IMR-90 (cell line): Measurements from ENCODE around the gene BTNL3. TPM values are rescaled to one million over a fixed set of nuclear protein-coding genes. Genes with fewer than 3 reads are reported as not detected.

Source experiments
- ATAC-seq: fragments of 200-7000 bp; cut with Tn5 transposase; 2 replicates; pipeline ENCODE4 v1.9.1; 2020; ENCODE audit warnings: low read depth, mild to moderate bottlenecking, moderate library complexity
- BruUV-seq: library from RNA; stranded (reverse); fragments of 400-500 nt; replicated peaks from 2 replicates; lab custom pipeline; 2021; lab: Mats Ljungman, UMichigan
- CTCF ChIA-PET: fragments of 300-600 bp; formaldehyde crosslinking; extraction: SDS; loops from one replicate; lab custom pipeline; 2021; ENCODE audit warnings: antibody characterized with exemption; lab: Yijun Ruan, JAX
- POLR2A ChIA-PET: fragments of 300-600 bp; sonication (Branson Sonifier 250); formaldehyde crosslinking; loops from one replicate; lab custom pipeline; 2022; ENCODE audit warnings: antibody characterized with exemption; ENCODE audit not compliant: unreplicated experiment; lab: Charles Lee
- DNase-seq: peaks from one replicate; pipeline ENCODE4 v3.0.0; 2013
- H2AFZ ChIP-seq: replicated peaks from 2 replicates; pipeline ENCODE3; 2013; ENCODE audit warnings: low read length, mild to moderate bottlenecking; ENCODE audit not compliant: poor library complexity
- H2AK5ac ChIP-seq: 2 replicates; pipeline ENCODE4 v1.6.1; 2013; ENCODE audit warnings: low read depth, low read length, inconsistent platforms
- H2AK9ac ChIP-seq: replicated peaks from 2 replicates; pipeline ENCODE3; 2013; ENCODE audit warnings: mild to moderate bottlenecking, low read depth, low read length, moderate library complexity; ENCODE audit not compliant: poor library complexity
- H2BK120ac ChIP-seq: 2 replicates; pipeline ENCODE4 v1.6.1; 2013; ENCODE audit warnings: low read depth, low read length, inconsistent platforms
- H2BK15ac ChIP-seq: 3 replicates; pipeline ENCODE4 v1.6.1; 2013; ENCODE audit warnings: low read depth, low read length, inconsistent platforms
- H2BK20ac ChIP-seq: 2 replicates; pipeline ENCODE4 v1.6.1; 2013; ENCODE audit warnings: low read depth, mild to moderate bottlenecking, inconsistent platforms, low read length, moderate library complexity
- H2BK5ac ChIP-seq: 2 replicates; pipeline ENCODE4 v1.6.1; 2013; ENCODE audit warnings: mild to moderate bottlenecking, low read depth, low read length, inconsistent platforms; ENCODE audit not compliant: poor library complexity, severe bottlenecking
- H3K14ac ChIP-seq: replicated peaks from 2 replicates; pipeline ENCODE4 v1.6.1; 2013; ENCODE audit warnings: low read depth, low read length, inconsistent platforms
- H3K18ac ChIP-seq: 2 replicates; pipeline ENCODE4 v1.6.1; 2013; ENCODE audit warnings: low read depth, low read length, control low read depth
- H3K23ac ChIP-seq: 2 replicates; pipeline ENCODE4 v1.6.1; 2013; ENCODE audit warnings: low read depth, low read length, inconsistent platforms
- H3K27ac ChIP-seq: 2 replicates; pipeline ENCODE4 v1.5.1; 2013; ENCODE audit warnings: mild to moderate bottlenecking, control low read depth, low read length; ENCODE audit not compliant: insufficient read depth
- H3K27me3 ChIP-seq: 2 replicates; pipeline ENCODE4 v1.6.1; 2013; ENCODE audit warnings: low read length; ENCODE audit not compliant: control insufficient read depth, insufficient read depth
- H3K36me3 ChIP-seq: 2 replicates; pipeline ENCODE4 v1.6.1; 2013; ENCODE audit warnings: low read length, mixed read lengths; ENCODE audit not compliant: control insufficient read depth, insufficient read depth
- H3K4ac ChIP-seq: 2 replicates; pipeline ENCODE4 v1.6.1; 2013; ENCODE audit warnings: low read depth, low read length, inconsistent platforms
- H3K4me1 ChIP-seq: 2 replicates; pipeline ENCODE4 v1.6.1; 2013; ENCODE audit warnings: low read length, mixed read lengths; ENCODE audit not compliant: control insufficient read depth, insufficient read depth
- H3K4me2 ChIP-seq: 2 replicates; pipeline ENCODE4 v1.6.1; 2013; ENCODE audit warnings: low read depth, mild to moderate bottlenecking, control low read depth, low read length, moderate library complexity
- H3K4me3 ChIP-seq: 2 replicates; pipeline ENCODE4 v1.5.1; 2013; ENCODE audit warnings: low read depth, mild to moderate bottlenecking, control low read depth, low read length, moderate library complexity; ENCODE audit not compliant: insufficient read depth
- H3K56ac ChIP-seq: 2 replicates; pipeline ENCODE4 v1.6.1; 2013; ENCODE audit warnings: low read length, inconsistent platforms; ENCODE audit not compliant: insufficient read depth; ENCODE audit errors: extremely low read depth
- H3K79me1 ChIP-seq, 2 experiments: 2 replicates each; pipeline ENCODE4 v1.6.1; 2013; ENCODE audit warnings: low read length in 2 of 2, inconsistent platforms in 1 of 2, low read depth in 1 of 2
- H3K9ac ChIP-seq: 2 replicates; pipeline ENCODE4 v1.6.1; 2013; ENCODE audit warnings: low read depth, low read length, control low read depth
- H3K9me1 ChIP-seq: 2 replicates; pipeline ENCODE4 v1.6.1; 2013; ENCODE audit warnings: low read length, inconsistent platforms; ENCODE audit not compliant: insufficient read depth
- H3K9me3 ChIP-seq: 2 replicates; pipeline ENCODE4 v1.6.1; 2013; ENCODE audit warnings: low read length; ENCODE audit not compliant: control insufficient read depth, insufficient read depth
- H4K20me1 ChIP-seq: 2 replicates; pipeline ENCODE4 v1.6.1; 2013; ENCODE audit warnings: low read length, inconsistent platforms; ENCODE audit not compliant: insufficient read depth
- H4K5ac ChIP-seq: 2 replicates; pipeline ENCODE4 v1.6.1; 2013; ENCODE audit warnings: mild to moderate bottlenecking, low read depth, low read length, control low read depth
- H4K8ac ChIP-seq, 2 experiments: 2 replicates each; pipeline ENCODE4 v1.6.1; 2013; ENCODE audit warnings: low read depth in 2 of 2, low read length in 2 of 2, control low read depth in 1 of 2, inconsistent platforms in 1 of 2
- H4K91ac ChIP-seq: 2 replicates; pipeline ENCODE4 v1.6.1; 2013; ENCODE audit warnings: low read depth, low read length, inconsistent platforms; ENCODE audit not compliant: insufficient read depth
- BHLHE40 ChIP-seq: fragments of 150-350 bp; IDR thresholded peaks from 2 replicates; pipeline ENCODE4 v1.6.1; 2016; ENCODE audit warnings: mild to moderate bottlenecking, low read depth, low read length
- CEBPB ChIP-seq: IDR thresholded peaks from 2 replicates; pipeline ENCODE4 v1.6.1; 2012; ENCODE audit warnings: low read depth, low read length, improper control_type of control experiment
- FOS ChIP-seq: fragments of 150-350 bp; IDR thresholded peaks from 2 replicates; pipeline ENCODE4 v1.6.1; 2016; ENCODE audit warnings: low read depth, low read length
- MAZ ChIP-seq: IDR thresholded peaks from 2 replicates; pipeline ENCODE4 v1.6.1; 2012; ENCODE audit warnings: low read depth, mild to moderate bottlenecking, low read length, improper control_type of control experiment, moderate library complexity, borderline replicate concordance
- MXI1 ChIP-seq: IDR thresholded peaks from 2 replicates; pipeline ENCODE4 v1.6.1; 2012; ENCODE audit warnings: low read depth, mild to moderate bottlenecking, low read length, moderate library complexity, borderline replicate concordance
- NFE2L2 ChIP-seq: fragments of 150-350 bp; IDR thresholded peaks from 2 replicates; pipeline ENCODE4 v1.6.1; 2016; ENCODE audit warnings: low read depth, mild to moderate bottlenecking, low read length
- RAD21 ChIP-seq: IDR thresholded peaks from 2 replicates; pipeline ENCODE4 v1.6.1; 2012; ENCODE audit warnings: low read length, improper control_type of control experiment
- RCOR1 ChIP-seq: IDR thresholded peaks from 2 replicates; pipeline ENCODE4 v1.6.1; 2012; ENCODE audit warnings: mild to moderate bottlenecking, low read length, improper control_type of control experiment; ENCODE audit not compliant: insufficient replicate concordance
- RFX5 ChIP-seq: IDR thresholded peaks from 2 replicates; pipeline ENCODE4 v1.8.0; 2012; ENCODE audit warnings: low read depth, mild to moderate bottlenecking, low read length, moderate library complexity
- SMC3 ChIP-seq: fragments of 150-350 bp; IDR thresholded peaks from 2 replicates; pipeline ENCODE4 v1.6.1; 2016; ENCODE audit warnings: low read depth, mild to moderate bottlenecking, antibody characterized with exemption, low read length, moderate library complexity
- whole genome bisulfite sequencing, 2 experiments: methylation state at CpG; one replicate each; pipeline versions ENCODE4 v1.1.5 to v1.1.7; 2013; ENCODE audit warnings: missing lambda C conversion rate in 2 of 2; ENCODE audit not compliant: insufficient read length in 1 of 2; ENCODE audit errors: extremely low coverage in 2 of 2; 5-methylcytosine and 5-hydroxymethylcytosine counted together
- dilution Hi-C: fragments of 300-500 bp; cut with HindIII; formaldehyde crosslinking; loops from one replicate; pipeline ENCODE4 v1.14.3; 2018; ENCODE audit warnings: low sequenced_read_pairs; ENCODE audit not compliant: unreplicated experiment
- in situ Hi-C: fragments of 300-500 bp; cut with MboI; formaldehyde crosslinking; loops from 3 replicates; pipeline ENCODE4 v1.14.3; 2019; ENCODE audit warnings: low sequenced_read_pairs, inconsistent platforms, mixed read lengths
- intact Hi-C: fragments of 100-400 bp; cut with micrococcal nuclease; formaldehyde crosslinking; loops from 2 replicates; pipeline ENCODE4 v1.10.0; 2022
- polyA plus RNA-seq, 3 experiments: library from polyadenylated mRNA; depleted of rRNA; stranded (reverse); fragments of >200 nt; gene quantifications; 2 replicates each; pipeline ENCODE4 v1.2.3, GENCODE V29; 2012; ENCODE audit warnings: low replicate concordance in 1 of 3
- total RNA-seq: library from RNA; depleted of rRNA; stranded (reverse); fragments of >200 nt; gene quantifications from 2 replicates; pipeline ENCODE4 v1.2.3, GENCODE V29; 2012
- TF ChIP-seq, protein P1 (sequence below): fragments of 150-350 bp; IDR thresholded peaks from 2 replicates; pipeline ENCODE4 v1.6.1; 2017; ENCODE audit warnings: mild to moderate bottlenecking, antibody characterized with exemption, low read length, low read depth
- TF ChIP-seq, protein P2 (sequence below): fragments of 150-350 bp; IDR thresholded peaks from 2 replicates; pipeline ENCODE4 v1.6.1; 2016; ENCODE audit warnings: low read depth, mild to moderate bottlenecking, low read length, moderate library complexity, borderline replicate concordance
- TF ChIP-seq, protein P3 (sequence below): conservative IDR thresholded peaks from 2 replicates; pipeline ENCODE4 v1.5.1; 2012; ENCODE audit warnings: mild to moderate bottlenecking, low read depth, low read length, improper control_type of control experiment

Gene BTNL3
- total and polyA plus RNA-seq, 2 of the 4 experiments (the other 2 are of a cell fraction) = not detected

DNA sequence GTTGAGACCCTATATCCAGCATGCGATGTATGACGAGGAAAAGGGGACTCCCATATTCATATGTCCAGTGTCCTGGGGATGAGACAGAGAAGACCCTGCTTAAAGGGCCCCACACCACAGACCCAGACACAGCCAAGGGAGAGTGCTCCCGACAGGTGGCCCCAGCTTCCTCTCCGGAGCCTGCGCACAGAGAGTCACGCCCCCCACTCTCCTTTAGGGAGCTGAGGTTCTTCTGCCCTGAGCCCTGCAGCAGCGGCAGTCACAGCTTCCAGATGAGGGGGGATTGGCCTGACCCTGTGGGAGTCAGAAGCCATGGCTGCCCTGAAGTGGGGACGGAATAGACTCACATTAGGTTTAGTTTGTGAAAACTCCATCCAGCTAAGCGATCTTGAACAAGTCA, 17.1 kb downstream of the BTNL3 start:
- no peaks in the 10 kb centered on the region for H3K27me3 ChIP-seq
- H3K27ac ChIP-seq = no peak overlapping the region
- no peaks in the 10 kb centered on the region for H4K20me1 ChIP-seq
- no CpG with 5 or more reads among the region's 9 CpGs for WGBS, 2 experiments
- no peak overlapping the region for H2BK15ac ChIP-seq
- H4K8ac ChIP-seq = no peak overlapping the region
- H3K23ac ChIP-seq = no peak overlapping the region
- H2BK120ac ChIP-seq = no peak overlapping the region
- in situ Hi-C loops = loop anchor here (5.0 kb wide), 1 partner anchor 63 kb away; no protein-coding TSS in a partner anchor
- BruUV-seq = no TSS peak
- no peak overlapping the region for H3K56ac ChIP-seq
- ATAC-seq (no peak), DNase-seq (no peak)
- H3K9me3 ChIP-seq = peaks cover 15% of the 10 kb centered on the region
- dilution Hi-C loops = no loop called here
- TF ChIP-seq BHLHE40 (no peak), FOS (no peak), CEBPB (no peak), NFE2L2 (no peak), SMC3 (no peak), RCOR1 (no peak), MXI1 (no peak), MAZ (no peak), RAD21 (no peak), RFX5 (no peak)
- TF ChIP-seq, protein P1, sequence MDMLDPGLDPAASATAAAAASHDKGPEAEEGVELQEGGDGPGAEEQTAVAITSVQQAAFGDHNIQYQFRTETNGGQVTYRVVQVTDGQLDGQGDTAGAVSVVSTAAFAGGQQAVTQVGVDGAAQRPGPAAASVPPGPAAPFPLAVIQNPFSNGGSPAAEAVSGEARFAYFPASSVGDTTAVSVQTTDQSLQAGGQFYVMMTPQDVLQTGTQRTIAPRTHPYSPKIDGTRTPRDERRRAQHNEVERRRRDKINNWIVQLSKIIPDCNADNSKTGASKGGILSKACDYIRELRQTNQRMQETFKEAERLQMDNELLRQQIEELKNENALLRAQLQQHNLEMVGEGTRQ = no peak
- TF ChIP-seq, protein P2, sequence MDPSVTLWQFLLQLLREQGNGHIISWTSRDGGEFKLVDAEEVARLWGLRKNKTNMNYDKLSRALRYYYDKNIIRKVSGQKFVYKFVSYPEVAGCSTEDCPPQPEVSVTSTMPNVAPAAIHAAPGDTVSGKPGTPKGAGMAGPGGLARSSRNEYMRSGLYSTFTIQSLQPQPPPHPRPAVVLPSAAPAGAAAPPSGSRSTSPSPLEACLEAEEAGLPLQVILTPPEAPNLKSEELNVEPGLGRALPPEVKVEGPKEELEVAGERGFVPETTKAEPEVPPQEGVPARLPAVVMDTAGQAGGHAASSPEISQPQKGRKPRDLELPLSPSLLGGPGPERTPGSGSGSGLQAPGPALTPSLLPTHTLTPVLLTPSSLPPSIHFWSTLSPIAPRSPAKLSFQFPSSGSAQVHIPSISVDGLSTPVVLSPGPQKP = no peak
- TF ChIP-seq, protein P3, sequence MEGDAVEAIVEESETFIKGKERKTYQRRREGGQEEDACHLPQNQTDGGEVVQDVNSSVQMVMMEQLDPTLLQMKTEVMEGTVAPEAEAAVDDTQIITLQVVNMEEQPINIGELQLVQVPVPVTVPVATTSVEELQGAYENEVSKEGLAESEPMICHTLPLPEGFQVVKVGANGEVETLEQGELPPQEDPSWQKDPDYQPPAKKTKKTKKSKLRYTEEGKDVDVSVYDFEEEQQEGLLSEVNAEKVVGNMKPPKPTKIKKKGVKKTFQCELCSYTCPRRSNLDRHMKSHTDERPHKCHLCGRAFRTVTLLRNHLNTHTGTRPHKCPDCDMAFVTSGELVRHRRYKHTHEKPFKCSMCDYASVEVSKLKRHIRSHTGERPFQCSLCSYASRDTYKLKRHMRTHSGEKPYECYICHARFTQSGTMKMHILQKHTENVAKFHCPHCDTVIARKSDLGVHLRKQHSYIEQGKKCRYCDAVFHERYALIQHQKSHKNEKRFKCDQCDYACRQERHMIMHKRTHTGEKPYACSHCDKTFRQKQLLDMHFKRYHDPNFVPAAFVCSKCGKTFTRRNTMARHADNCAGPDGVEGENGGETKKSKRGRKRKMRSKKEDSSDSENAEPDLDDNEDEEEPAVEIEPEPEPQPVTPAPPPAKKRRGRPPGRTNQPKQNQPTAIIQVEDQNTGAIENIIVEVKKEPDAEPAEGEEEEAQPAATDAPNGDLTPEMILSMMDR = no peak
- no peaks in the 10 kb centered on the region for H3K36me3 ChIP-seq
- H3K9me1 ChIP-seq = no peaks in the 10 kb centered on the region
- H2BK5ac ChIP-seq = no peak overlapping the region
- H3K79me1 ChIP-seq = no peaks in the 10 kb centered on the region
- no peak overlapping the region for H3K4ac ChIP-seq
- H2AK9ac ChIP-seq = no peak overlapping the region
- H3K4me2 ChIP-seq = no peak overlapping the region
- POLR2A ChIA-PET = no interaction called here
- H3K4me3 ChIP-seq = no peak overlapping the region
- H3K4me1 ChIP-seq = no peaks in the 10 kb centered on the region
- H4K5ac ChIP-seq = no peak overlapping the region
- H2BK20ac ChIP-seq = no peak overlapping the region
- intact Hi-C loops = loop anchor here (1.0 kb wide), 1 partner anchor 58 kb away; no protein-coding TSS in a partner anchor
- no peak overlapping the region for H3K18ac ChIP-seq
- no peak overlapping the region for H4K91ac ChIP-seq
- no peak overlapping the region for H2AK5ac ChIP-seq
- CTCF ChIA-PET = no interaction called here
- H3K9ac ChIP-seq = no peak overlapping the region
- peak overlapping the region; percentile 58 for H2AFZ ChIP-seq
- no peak overlapping the region for H3K14ac ChIP-seq
